ENCODE results near the gene LINC00237.

The LINC00237 gene

DNA sequence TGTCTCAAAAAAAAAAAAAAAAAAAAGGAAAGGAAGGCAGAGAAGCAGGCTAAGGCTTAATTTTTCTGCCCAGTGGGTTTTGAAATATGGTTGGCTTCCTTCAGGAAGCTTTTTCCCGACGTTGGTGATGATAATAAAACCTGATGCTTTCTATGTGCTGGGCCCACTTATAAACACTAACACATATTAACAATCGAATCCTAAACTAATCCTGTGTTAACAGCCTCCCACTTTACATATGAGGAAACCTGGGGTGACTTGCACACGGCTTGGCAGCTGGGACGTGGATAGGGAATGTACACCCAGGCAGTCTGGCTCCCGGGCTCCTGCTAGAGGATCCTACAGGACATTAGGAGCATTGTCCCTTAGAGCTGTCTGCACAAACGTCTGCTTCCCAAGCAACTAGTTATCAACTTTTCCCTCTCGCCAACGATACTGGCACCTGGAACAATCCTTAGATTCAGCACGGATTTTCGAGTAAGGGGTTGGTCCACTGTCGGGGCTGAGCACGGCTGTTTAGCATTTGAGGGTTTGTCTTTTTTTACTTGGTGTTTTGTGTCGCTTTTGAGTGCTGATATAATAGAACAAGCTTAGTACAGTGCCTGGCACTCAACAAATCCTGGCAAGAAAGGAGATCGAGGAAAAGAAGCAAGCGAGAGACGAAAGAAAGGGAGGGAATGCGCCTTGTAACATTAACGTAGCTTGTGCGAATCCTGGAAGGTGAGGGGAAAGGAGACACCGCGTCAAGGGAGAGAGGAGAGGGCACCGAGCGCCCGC lies 19.1 kb upstream of the LINC00237 start:
- no peak for DNase-seq

- DNase-seq = no peak
These were observed 18.0 kb upstream of the LINC00237 start for GRCh38 chr20:21124190-21124589.

- DNase-seq = no peak
These were observed 12.6 kb upstream of the LINC00237 start for GRCh38 chr20:21118782-21119181.

DNA sequence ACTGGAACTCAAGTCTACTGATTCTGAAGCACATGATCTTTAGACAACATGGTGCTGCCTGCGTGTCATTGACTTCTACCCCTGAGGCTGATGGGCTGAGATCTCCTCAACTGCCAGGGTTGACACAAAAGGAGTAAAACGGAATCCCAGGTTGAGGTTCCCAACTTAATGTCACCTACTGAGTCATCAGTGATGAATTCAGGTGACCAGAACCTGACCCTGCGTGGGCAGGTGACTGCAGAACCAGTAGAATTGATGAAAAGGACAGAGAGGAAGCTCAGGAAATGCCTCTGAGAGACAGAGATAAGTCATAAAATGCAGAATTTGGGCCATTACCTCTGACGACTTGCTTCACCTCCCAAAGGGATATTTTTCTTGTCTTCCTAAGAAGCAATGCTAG lies 12.0 kb upstream of the LINC00237 start:
- no peak for DNase-seq

DNA sequence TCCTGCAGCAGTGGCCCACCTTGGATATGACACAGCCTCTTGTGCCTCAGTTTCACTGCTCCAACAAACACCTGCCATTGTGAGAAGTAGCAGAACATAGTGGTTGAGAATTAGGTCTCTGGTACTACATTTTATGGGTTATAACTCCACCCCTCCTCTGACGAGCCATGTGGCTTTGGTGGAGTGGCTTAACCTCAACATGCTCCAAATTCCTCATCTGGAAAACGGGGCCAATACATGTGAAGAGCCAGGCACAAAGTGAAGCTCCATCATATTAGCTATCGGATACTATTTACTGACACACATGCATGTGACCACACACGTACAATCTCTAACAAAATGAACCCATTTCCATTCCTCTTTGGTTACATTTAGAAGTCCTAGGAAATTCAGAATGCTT lies 11.4 kb upstream of the LINC00237 start:
- no peak for DNase-seq

DNA sequence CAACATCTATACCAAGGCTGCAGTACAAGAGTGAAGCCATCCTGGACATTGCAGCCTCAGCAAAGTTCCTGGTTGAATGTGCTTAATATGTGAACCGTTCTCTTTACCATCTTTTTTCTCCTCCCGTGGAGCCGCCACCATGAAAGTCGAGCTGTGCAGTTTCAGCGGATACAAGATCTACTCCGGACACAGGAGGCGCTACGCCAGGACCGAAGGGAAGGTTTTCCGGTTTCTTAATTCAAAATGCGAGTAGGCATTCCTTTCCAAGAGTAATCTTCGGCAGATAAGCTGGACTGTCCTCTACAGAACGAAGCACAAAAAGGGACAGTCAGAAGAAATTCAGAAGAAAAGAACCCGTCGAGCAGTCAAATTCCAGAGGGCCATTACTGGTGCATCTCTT lies 8.4 kb upstream of the LINC00237 start:
- DNase-seq = no peak

DNA sequence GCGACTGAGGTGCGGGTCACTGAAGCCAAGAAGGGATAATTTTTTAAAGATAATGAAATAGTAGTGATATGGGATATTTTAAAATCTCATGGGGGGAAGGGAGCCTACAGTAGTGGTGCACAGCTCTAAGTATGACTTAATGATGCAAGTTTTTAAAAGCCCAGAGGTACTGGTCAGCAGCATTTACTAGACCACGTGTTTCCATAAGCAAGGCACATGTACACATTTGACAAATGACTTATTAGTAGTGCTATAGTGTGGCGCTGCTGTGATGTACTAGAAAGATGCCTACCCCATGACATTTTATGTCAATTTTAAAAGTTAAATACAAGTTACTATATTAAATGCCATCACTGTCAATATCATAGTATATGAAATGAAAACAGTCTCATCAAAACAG lies 7.5 kb upstream of the LINC00237 start:
- no peak for DNase-seq

DNA sequence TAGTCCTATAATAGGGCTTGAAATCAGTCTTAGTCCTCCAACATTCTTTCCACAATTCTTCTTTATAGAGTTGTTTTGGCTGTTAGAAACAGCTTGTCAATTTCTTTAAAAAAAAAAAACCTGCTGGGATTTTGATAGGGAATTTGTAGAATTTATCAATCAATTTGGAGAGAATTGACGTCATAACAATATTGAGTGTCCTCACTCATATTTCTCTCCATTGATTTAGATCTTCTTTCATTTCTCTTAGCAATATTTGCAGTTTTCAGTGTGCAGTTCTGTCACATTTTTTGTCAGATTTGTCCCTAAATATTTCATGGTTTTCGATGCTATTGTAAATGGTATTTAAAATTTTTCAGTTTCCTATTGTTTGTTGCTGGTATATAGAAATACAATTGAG lies 5.3 kb upstream of the LINC00237 start:
- no peak for DNase-seq

DNA sequence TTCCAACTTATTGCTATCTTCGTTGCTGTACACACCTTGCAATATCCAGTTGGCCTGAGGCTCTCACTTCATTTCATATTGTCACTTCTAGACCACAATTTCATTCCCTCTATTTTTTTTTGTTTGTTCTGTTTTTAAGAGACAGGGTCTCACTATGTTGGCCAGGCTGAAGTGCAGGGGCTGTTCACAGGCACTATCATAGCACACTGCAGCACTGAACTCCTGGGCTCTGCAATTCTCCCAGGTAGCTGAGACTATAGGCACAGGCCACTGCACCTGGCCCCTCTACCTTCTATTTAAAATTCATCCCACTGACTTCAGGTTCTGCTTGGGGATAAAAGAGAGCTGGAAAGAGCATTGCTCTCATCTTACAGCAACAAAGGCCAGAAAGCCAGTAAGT lies 4.7 kb upstream of the LINC00237 start:
- no peak for DNase-seq

GRCh38 chr20:21109144-21109543 lies 3.0 kb upstream of the LINC00237 start:
- no peak for DNase-seq

DNA sequence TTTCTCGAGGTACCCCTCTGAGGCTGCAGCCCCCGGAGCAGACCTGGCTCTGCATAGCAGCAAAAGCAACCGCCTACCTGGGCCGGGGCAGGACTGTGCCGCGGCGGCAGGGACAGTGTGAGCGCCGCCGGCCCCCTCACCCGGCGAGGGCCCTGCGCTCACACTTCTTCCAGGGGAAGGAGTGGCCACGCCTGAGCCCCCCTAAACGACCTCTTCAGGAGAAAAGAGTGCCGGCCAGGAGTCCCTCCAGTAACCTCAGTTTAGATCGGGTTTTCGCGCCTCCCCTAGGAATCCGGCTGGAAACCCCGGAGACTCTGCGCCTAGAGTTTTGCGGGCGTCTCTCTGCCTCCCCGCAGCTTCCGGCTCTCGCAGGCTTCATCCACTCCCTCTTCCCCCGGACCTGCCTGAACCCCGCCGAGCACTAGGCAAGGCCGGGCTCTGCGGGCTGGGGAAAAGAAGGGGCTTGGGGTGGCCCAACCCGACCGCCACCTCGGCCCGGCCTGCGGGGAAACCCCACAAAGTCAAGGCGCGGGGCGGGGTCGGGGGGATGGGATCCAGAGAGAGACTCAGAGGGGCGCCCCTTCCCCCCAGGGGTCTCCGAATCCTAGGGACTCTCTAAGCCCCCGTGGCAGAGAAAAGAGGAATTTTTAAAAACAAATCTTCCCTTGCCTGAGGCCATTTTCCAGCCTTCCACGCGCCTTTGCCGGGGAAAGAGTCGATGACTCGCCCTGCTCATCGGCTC lies 558 bp downstream of the LINC00237 start:
- no peak for DNase-seq

DNA sequence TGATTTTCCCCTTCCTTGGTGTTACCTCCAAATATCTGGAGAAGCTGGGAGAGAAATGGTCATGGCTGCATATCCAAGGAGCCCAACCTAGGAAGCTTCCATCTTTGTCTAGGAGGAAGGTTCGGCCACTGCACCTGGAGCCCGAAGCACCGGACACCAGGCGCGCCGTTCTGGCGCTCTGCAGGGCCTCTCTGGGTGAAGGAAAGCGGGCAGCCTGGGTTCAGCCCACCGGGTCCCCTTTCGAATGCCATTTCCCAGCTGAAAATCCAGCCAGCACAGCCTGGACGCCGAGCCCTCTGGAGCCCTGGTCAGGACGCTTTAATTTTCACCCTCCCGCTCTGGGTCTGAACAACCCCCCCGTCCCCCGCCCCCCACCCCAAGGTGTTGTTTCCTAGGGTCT lies 1.2 kb downstream of the LINC00237 start:
- no peak for DNase-seq

DNA sequence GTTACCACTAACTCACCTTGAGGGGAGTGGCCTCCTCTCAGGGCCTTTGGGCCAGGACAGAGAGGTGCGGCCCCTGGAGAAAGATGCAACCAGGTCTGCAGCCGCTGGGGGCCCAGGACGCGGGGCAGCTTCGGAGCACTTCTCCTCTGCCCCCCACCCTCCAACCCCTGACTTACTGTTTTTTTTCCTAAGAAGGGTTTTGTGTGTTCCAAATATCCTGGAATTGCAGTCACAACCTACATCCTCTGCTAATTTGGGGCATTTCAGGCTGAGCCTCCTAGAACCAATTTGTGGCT lies 1.7 kb downstream of the LINC00237 start:
- no peak for DNase-seq

- DNase-seq = no peak
These were observed 2.3 kb downstream of the LINC00237 start for GRCh38 chr20:21103582-21104465.

DNA sequence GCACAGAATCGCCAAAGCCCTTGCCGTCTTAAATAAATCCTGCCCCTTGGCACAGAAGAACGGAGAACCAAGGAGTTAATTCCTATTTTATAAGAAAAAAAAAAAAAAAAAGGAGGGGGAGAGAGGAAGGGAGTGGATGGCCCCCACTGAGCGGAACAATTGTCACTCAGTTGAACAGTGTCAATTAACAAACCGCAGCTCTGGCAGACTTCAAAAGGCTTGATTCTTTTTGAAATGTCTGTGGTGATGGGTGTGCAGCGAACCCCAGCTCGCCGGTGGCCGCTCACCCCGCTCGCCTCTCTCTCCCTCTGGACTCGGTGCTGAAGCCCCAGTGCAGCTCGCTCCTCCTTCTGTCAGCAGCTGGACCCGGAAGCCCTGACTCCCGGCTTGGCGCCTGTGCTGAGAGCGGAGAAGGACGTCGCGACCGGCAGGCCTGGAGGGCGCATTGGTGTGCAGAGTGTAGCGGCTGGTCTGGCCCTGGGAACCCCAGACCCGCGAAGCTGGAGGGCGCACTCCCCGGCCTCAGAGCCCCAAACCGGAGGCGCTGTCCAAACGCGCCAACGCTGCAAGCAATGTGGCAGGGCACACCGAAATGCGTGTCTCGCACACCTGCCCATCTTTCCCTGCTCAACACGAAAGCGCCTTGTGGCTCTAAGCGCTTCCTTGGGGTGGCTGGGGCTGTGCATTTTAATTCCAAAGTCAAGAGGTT lies 3.4 kb downstream of the LINC00237 start:
- DNase-seq = no peak

- no peak for DNase-seq
These were observed 4.1 kb downstream of the LINC00237 start for GRCh38 chr20:21101932-21102575.

GRCh38 chr20:21101453-21101931 lies 4.7 kb downstream of the LINC00237 start:
- DNase-seq = no peak

- DNase-seq = no peak
These were observed 5.3 kb downstream of the LINC00237 start for GRCh38 chr20:21100578-21101452.

DNA sequence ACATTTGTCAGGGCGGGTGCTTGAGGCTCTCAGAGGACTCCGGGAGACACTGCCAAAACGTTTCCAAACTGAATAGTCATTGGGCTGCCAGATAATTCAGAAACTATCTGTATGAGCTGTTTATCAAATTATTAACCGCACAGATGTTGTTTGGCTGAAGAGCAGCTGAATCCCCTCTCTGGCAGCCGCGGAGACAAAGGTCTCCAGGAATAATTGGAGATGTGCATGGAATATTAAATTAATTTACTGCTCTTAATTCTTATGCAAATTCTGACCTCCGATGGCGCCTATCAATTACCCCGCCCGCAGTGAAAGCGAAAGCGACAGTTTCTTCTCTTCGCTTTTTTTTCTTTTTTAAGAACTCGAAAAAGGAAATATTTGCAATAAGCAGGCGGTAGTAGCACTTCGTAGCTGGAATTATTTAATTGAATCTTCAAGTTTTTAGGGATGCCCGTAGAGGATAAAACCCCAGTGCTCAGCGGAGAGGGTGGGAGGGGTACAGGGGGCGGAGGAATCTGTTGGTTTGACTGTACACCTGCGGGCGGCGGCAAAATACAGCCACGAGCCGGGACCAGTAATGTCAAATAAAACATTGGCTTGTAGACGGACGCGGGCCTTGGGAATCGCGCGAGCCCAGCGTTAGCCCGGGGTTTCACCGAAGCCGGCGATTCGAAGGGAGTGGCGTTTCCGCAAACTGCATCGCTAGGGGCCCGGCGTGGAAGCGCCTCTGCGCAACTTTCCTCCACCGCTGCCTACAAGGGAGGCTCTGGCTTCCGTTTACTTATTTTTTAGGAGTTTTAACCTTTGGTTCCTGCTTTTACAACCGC lies 6.2 kb downstream of the LINC00237 start:
- no peak for DNase-seq

- DNase-seq = no peak
These were observed 9.7 kb downstream of the LINC00237 start for GRCh38 chr20:21096321-21097043.
